ENCODE measurements around the gene DEK.

The DEK gene

DNA sequence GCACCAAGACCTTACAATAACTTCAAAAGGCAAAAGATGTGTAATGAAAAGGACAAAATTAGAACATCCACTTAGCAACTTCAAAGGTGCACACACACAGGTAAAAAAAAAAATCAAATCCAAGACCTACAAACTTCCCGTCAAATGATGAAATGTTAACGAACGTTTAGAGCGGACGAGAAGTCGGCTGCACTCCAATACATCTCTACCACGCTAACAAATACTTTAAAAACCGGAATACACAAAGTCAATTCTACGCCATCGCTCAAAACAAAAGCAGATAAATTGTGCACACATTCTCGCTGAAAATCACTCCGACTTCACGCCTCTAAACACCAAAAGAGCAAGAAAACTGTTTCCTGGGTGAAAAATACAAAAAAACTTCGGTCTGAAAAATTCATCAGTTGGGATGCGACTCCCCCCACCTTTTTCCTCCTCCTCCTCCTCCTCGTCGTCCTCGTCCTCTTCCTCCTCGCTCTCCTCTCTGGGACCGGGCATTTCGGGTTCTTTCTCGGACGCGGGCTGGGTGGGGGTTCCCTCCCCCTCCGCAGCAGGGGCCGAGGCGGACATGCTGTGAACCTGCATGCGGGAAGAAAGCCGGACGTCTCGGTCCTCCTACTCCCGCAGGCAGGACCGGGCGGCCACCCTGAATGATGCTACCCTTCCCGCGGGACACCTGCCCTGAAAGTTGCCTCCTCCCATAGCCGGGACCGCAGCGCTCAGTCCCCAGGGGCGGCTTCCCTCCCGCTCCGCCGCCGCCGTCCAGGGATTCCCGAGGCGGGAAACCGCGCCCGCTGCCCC, 712 bp downstream of the DEK start:
- no peak for DNase-seq
- Histone ChIP-seq H3K36me3 (replicated peaks) (no peaks in the 10 kb centered on the region), H3K27me3 (replicated peaks) (no peaks in the 10 kb centered on the region), H3K4me3 (ENCODE audit: low read depth, low read length) (peak overlapping the region; percentile 87), H3K27ac (peak overlapping the region; percentile 80)
- in situ Hi-C loops (cut with HindIII; ENCODE audit: low pct_ligation_motif_present, low sequenced_read_pairs): no loop called here
- TF ChIP-seq, protein P1, sequence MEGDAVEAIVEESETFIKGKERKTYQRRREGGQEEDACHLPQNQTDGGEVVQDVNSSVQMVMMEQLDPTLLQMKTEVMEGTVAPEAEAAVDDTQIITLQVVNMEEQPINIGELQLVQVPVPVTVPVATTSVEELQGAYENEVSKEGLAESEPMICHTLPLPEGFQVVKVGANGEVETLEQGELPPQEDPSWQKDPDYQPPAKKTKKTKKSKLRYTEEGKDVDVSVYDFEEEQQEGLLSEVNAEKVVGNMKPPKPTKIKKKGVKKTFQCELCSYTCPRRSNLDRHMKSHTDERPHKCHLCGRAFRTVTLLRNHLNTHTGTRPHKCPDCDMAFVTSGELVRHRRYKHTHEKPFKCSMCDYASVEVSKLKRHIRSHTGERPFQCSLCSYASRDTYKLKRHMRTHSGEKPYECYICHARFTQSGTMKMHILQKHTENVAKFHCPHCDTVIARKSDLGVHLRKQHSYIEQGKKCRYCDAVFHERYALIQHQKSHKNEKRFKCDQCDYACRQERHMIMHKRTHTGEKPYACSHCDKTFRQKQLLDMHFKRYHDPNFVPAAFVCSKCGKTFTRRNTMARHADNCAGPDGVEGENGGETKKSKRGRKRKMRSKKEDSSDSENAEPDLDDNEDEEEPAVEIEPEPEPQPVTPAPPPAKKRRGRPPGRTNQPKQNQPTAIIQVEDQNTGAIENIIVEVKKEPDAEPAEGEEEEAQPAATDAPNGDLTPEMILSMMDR (IDR thresholded peaks at IDR 0.05; ENCODE audit: low read depth, low read length, missing control alignments): no peak

DNA sequence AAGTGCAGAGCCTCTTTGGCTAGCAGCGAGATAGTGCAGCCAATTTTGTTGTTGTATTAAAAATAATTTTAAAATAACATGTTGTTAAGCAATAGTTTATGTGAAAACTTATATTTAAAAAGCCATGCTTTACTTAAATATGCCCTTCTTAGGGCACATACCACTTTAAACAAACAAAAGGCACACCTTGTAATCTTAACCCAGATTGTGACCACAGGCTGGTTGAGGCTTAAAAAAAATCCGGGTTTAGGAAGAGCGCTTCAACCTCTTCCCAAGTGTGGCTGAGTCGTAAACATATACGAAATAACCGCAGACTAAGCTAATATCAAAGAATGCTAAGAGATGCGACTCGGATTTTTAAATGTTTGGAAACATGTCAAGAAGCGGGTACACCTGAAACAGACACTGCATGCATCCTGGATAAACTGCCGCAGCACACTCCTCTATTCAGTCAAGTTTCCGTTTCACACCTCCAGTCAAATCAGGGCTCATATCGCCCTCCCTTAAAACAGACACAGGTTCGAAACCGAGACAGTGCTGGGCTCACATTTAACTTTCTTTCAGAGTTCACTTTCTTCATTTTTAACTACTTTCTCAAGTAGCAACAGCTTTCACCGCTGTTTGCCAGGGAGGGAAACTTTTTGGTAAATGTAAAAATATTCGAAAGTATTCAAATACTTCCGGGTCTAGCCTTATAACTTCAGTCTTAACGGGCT, 1.5 kb downstream of the DEK start:
- Histone ChIP-seq H3K4me3 (ENCODE audit: low read depth, low read length) (peak overlapping the region; percentile 87), H3K27ac (no peak overlapping the region), H3K27me3 (replicated peaks) (no peaks in the 10 kb centered on the region), H3K36me3 (replicated peaks) (no peaks in the 10 kb centered on the region)
- TF ChIP-seq, protein P1 (IDR thresholded peaks at IDR 0.05; ENCODE audit: low read depth, low read length, missing control alignments): no peak
- in situ Hi-C loops (cut with HindIII; ENCODE audit: low pct_ligation_motif_present, low sequenced_read_pairs): no loop called here
- no peak for DNase-seq

DNA sequence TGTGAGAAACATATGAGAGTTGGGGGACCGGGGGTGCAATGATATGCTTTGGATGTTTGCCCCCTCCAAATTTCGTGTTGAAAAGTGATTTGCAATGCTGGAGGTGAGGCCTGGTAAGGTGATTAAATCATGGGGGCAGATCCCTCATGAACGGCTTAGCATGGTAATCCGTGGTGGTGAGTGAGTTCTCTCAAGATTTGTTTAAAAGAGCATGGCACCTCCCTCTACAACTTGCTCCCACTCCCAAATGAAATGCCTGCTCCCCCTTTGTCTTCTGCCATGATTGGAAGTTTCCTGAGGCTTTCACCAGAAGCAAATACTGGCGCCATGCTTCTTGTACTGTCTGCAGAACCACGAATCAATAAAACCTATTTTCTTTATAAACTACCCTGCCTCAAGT, 2.5 kb downstream of the DEK start:
- H3K4me3 ChIP-seq (ENCODE audit: low read depth, low read length): no peak overlapping the region
- in situ Hi-C loops (cut with HindIII; ENCODE audit: low pct_ligation_motif_present, low sequenced_read_pairs): no loop called here
- peaks cover 4% of the 10 kb centered on the region for H3K36me3 ChIP-seq (replicated peaks)
- H3K27ac ChIP-seq: no peak overlapping the region
- TF ChIP-seq, protein P1 (IDR thresholded peaks at IDR 0.05; ENCODE audit: low read depth, low read length, missing control alignments): no peak
- DNase-seq: no peak
- H3K27me3 ChIP-seq (replicated peaks): no peaks in the 10 kb centered on the region

DNA sequence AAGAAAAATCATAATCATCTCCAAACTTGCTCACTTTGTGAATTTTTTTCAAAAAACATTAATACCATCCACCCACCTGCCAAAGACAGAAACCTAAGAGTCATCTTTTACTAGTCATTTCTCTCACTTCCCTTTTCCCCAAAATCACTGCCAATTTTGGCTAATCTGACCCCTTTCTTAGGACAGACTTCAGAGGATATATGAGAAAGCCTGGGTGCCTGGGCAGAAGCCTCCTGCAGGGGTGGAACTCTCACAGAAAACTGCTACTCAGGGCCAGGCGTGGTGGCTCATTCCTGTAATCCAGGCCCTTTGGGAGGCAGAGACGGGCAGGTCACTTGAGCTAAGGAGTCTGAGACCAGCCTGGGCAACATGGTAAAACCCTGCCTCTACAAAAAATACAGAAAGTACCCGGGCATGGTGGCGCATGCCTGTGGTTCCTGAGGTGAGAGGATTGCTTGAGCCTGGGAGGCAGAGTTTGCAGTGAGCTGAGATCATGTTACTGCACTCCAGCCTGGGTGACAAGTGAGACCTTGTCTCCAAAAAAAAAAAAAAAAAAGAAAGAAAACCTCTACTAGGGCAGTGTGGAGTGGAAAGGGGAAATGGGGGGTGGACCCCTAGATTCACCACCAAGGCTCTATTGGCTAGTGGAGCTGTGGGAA, 3.8 kb downstream of the DEK start:
- H3K27ac ChIP-seq: peak overlapping the region; percentile 4
- H3K4me3 ChIP-seq (ENCODE audit: low read depth, low read length): peak overlapping the region; percentile 9
- TF ChIP-seq, protein P1 (IDR thresholded peaks at IDR 0.05; ENCODE audit: low read depth, low read length, missing control alignments): peak; percentile 29
- DNase-seq: peak; percentile 26
- H3K36me3 ChIP-seq (replicated peaks): peaks cover 13% of the 10 kb centered on the region
- in situ Hi-C loops (cut with HindIII; ENCODE audit: low pct_ligation_motif_present, low sequenced_read_pairs): no loop called here
- H3K27me3 ChIP-seq (replicated peaks): no peaks in the 10 kb centered on the region

DNA sequence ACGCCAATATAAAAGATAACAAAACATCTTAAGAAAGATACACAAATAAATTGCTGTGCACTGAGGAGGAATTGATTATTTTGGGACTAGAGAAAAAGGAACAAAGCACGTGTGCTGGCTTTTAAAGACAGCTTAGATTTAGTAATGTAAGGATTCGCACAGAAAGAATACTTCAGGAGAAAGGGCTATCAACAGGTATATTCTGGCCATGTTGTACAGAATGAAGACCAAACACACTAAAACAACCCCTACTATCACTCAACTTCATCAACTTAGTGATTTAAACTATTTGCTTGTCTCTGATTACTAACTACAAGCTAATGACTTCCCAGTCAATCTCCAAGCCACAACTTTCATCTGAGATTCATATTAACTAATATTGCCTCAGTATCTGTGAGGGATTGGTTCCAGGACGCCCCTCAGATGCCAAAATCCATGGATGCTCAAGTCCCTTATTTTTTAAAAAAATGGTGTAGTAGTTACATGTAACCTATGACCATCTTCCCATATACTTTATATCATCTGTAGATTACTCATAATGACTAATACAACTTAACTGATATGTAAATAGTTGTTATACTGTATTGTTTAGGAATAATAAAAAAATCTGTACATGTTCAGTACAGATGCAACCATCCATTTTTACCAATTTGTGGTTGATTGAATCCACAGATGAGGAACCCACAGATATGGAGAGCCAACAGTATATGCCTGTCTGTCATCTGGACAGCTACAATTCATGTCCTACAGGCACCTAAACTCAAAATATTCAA, 4.5 kb downstream of the DEK start:
- no peak overlapping the region for H3K27ac ChIP-seq

More for the DNA sequence above, 4.5 kb downstream of the DEK start:
- H3K4me3 ChIP-seq (ENCODE audit: low read depth, low read length): no peak overlapping the region
- H3K27me3 ChIP-seq (replicated peaks): no peaks in the 10 kb centered on the region
- DNase-seq: no peak
- in situ Hi-C loops (cut with HindIII; ENCODE audit: low pct_ligation_motif_present, low sequenced_read_pairs): no loop called here
- H3K36me3 ChIP-seq (replicated peaks): peaks cover 18% of the 10 kb centered on the region
- TF ChIP-seq, protein P1 (IDR thresholded peaks at IDR 0.05; ENCODE audit: low read depth, low read length, missing control alignments): no peak

Measured in brain microvascular endothelial cell (primary cell).